ENCODE measurements around the gene JDP2. TPM values are rescaled to one million over a fixed set of nuclear protein-coding genes. Genes with fewer than 3 reads are reported as not detected.
A peak's percentile ranks its signal among the peaks of the same experiment; 100 is the strongest.

The JDP2 gene
- total RNA-seq, 2 donors from 2014 or later, result 0.86 to 1.4 TPM

DNA sequence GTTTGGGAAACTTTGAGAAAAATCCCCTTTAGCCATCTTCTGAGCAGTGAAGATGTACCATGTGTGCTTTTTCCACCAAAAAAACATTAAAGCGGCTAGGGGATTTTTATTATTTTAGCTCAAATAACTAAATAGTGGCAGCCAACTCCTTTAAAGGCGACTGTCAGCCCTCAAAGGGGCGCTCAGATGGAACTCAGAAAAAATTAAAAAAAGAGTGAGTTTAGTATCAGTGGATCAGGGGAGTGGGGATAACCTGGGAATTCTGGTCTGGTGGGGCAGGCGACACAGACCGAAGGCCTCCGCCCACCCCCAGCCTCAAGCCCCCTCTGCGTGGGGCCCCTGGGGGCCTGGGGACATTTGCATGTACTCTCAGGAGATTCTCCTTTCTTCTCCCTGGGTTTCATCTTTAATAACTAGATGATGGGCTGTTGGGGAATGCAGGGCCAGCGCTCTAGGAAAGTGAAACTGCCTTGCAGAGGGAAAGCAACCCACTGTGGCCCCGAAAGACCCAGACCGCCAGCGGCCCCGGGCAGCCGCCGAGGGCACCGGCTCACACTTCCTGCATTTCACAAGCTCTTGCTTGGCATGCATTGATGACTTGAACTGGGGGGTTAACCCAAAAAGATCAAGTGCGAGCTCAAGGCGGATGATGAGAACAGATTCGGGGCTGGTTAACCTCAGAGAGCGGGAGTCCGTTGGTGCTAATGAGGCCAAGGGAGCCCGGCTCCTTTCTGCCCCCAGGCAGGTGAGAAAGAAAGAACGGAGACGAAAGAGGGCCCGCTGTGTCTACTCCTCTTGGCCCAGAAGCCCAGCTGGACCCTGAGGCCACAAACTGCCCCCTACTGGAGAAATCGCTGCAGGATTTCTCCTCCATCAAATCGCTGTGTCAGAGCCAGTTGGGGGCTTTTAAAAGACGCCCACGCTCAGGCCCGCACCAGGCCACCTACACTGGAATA, 87.1 kb downstream of the JDP2 start:
- no peaks in the 10 kb centered on the region for H3K36me3 Mint-ChIP-seq (ENCODE audit: low read depth)
- H3K27me3 Mint-ChIP-seq, result no peaks in the 10 kb centered on the region
- peaks cover 25% of the 10 kb centered on the region for H3K4me1 Mint-ChIP-seq

DNA sequence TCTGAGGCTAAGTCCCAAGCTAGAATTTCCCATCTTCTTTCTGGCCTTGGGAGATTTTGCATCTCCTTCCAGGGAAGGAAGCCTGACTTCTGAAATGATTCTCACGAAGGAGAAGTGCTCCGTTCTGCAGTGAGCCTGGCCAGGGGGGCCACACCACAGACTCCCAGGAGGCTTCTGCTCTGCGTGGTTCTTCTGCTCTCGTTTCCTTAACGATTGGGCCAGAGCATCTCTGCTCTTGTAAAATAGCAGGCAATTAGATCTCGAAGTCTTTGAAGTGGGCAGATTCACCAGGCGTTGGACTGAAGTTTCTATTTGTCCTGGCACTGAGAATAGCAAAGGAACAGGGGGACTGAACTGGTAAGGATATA, 87.8 kb downstream of the JDP2 start:
- Mint-ChIP-seq H3K36me3 (ENCODE audit: low read depth) (no peaks in the 10 kb centered on the region), H3K27me3 (no peaks in the 10 kb centered on the region), H3K4me1 (peaks cover 26% of the 10 kb centered on the region), H3K4me3 (peak overlapping the region; percentile 92), H3K27ac (peak overlapping the region; percentile 96)
- H3K9me3 ChIP-seq (ENCODE audit: control insufficient read depth, low read length, poor library complexity, severe bottlenecking), result no peaks in the 10 kb centered on the region
- DNase-seq (no peak), ATAC-seq (peak; percentile 55)

More for the DNA sequence above, 87.1 kb downstream of the JDP2 start:
- Mint-ChIP-seq H3K4me3 (peak overlapping the region; percentile 92), H3K27ac (peak overlapping the region; percentile 96)
- DNase-seq, result peak; percentile 34 to 41 (median 40)
- no peaks in the 10 kb centered on the region for H3K9me3 ChIP-seq (ENCODE audit: control insufficient read depth, low read length, poor library complexity, severe bottlenecking)
- ATAC-seq, result peak; percentile 74

DNA sequence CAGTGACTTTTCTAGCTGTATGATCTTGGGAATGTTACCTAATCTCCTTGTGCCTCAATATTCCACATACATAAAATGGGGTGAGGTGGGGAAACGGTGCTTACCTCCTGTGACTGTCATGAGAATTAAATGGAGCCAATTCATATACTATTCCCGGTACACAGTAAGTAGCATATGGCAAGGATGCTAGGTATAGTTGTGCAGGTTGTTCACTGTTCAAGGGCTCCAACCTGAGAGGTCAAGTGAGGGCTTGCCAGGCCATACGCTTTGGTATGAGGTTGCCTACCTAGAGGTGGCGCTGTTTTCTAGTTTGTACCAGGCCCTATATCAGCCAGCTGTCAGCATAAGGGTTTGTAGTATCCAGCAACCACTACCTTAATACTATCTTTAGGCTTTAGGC, 90.8 kb downstream of the JDP2 start:
- peak in 1 of 3 donors; percentile 30 for DNase-seq
- H3K9me3 ChIP-seq (ENCODE audit: control insufficient read depth, low read length, poor library complexity, severe bottlenecking), result no peaks in the 10 kb centered on the region
- H3K27me3 Mint-ChIP-seq, result no peaks in the 10 kb centered on the region
- H3K27ac Mint-ChIP-seq, result no peak overlapping the region
- no peak overlapping the region for H3K4me3 Mint-ChIP-seq
- H3K4me1 Mint-ChIP-seq, result peaks cover 48% of the 10 kb centered on the region
- ATAC-seq, result no peak
- H3K36me3 Mint-ChIP-seq (ENCODE audit: low read depth), result peaks cover 2% of the 10 kb centered on the region

DNA sequence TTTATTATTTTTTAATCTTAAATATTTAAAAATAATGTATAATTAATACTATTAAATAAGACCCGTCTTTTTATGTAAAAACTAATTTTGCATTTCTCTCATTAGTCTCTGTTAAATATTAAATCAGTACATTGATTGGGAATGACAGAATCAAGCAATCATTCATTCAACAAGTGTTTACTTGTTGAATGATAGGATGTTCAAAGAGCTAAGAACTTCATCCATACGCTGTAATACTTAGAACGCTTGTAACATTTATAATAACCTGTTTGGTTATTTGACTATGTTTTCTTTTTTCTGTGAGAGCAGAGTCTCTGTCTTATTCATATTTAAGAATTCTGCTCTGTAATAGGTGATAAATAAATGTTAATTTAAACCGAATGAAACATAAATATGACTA, 91.6 kb downstream of the JDP2 start:
- no peaks in the 10 kb centered on the region for H3K9me3 ChIP-seq (ENCODE audit: control insufficient read depth, low read length, poor library complexity, severe bottlenecking)
- Mint-ChIP-seq H3K27ac (peak overlapping the region; percentile 100), H3K36me3 (ENCODE audit: low read depth) (peaks cover 2% of the 10 kb centered on the region), H3K4me1 (peaks cover 53% of the 10 kb centered on the region), H3K27me3 (no peaks in the 10 kb centered on the region), H3K4me3 (no peak overlapping the region)
- DNase-seq, result no peak
- no peak for ATAC-seq

DNA sequence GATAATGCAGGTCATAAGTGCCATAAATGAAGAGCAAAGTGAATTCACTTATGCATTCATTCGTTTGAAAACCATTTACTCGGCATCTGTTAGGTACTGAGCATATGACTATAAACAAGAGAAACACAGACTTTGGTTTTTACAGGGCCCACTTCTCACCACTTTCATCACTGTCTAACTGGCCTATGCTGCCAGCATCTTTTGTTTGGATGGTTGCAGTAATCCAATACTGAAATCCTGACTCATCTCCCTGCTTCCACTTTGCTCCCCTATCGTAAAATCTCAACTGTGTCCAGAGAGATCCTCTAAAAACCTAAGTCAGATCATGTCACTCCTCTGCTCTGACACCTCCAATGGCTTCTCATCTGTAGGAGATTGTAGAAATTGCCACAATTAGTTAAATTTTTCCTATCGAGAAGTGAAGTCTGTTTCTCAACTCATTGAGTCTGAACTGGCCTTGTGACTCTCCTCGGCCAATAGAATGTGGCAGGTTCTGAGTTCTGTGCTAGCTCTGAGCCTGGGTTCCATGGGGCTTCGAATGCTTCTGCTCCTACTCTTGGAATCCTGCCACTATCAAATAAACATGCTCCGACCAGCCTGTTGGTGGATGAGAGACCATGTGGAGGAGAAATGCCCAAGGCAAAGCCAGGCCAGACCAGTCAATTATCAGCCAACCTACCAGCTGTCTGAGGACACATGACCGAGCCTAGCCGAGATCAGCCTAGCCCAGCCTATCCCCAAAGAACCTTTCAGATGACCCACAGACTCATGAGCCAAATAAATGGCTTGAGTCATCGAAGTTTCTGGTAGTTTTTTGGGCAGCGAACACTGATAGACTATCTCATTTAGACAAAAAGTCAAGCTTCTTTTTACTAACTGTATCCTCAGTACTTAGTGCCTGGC, 92.3 kb downstream of the JDP2 start:
- H3K9me3 ChIP-seq (ENCODE audit: control insufficient read depth, low read length, poor library complexity, severe bottlenecking), result no peaks in the 10 kb centered on the region
- Mint-ChIP-seq H3K4me3 (no peak overlapping the region), H3K27me3 (no peaks in the 10 kb centered on the region), H3K4me1 (peaks cover 56% of the 10 kb centered on the region), H3K27ac (peak overlapping the region; percentile 100), H3K36me3 (ENCODE audit: low read depth) (peaks cover 2% of the 10 kb centered on the region)
- no peak for ATAC-seq
- no peak for DNase-seq

DNA sequence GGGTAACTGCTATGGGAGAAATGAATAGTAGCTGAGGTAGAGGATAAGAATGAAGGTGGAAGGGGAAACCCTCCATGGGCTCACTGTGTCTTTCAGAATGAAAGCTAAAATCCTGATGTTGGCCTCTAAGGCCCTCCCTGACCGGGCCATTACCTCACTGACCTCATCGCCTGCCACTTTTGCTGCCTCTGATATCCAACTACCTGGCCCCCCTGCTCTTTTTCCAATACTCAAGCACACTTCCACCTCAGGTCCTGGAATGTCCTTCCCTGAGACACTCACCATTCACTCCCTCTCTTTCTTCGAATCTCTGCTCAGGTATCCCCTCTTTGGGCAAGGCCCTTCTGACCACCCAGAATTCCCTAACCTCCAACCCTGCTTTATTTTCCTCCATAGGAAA, 93.0 kb downstream of the JDP2 start:
- no peak for ATAC-seq
- no peaks in the 10 kb centered on the region for H3K27me3 Mint-ChIP-seq
- no peaks in the 10 kb centered on the region for H3K9me3 ChIP-seq (ENCODE audit: control insufficient read depth, low read length, poor library complexity, severe bottlenecking)

DNA sequence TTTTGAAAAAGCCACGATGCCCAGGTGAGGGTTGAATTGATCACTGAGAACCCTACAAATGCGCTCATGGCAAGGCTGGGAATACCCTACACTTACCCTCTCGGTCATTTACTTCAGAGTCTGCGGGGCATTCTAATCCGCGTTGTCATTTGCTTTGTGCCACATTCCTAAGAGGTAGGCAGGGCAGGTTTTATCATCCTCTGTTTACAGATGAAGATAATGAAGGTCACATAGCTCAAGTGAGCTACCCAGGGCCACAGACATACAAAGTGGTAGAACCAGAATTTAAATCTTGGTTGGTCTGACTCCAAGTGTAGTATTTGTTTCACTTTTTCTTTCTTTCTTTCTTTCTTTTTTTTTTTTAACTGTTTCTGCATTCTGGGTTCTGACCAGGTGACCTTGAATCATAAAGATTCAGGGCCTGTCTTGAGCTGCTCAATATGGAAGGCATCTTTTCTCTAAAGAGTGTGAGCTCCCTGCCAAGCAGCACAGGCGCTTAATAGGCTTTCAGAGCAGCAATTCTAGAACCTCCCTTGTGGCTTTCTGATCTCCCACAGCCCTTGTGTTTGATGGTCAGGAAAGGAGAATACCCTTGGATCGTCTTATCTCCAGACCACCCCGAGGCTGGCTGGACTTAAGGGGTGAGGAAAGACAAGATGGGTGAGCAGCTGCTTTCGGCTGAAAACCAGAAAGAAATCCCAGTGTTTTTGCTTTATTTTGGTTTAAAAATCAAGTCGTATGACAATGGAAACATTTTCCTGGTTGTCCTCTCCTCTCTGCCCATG, 93.8 kb downstream of the JDP2 start:
- Mint-ChIP-seq H3K27ac (peak overlapping the region; percentile 100), H3K27me3 (no peaks in the 10 kb centered on the region), H3K36me3 (ENCODE audit: low read depth) (peaks cover 6% of the 10 kb centered on the region), H3K4me3 (peak overlapping the region; percentile 100), H3K4me1 (peaks cover 54% of the 10 kb centered on the region)
- peak; percentile 29 for ATAC-seq
- H3K9me3 ChIP-seq (ENCODE audit: control insufficient read depth, low read length, poor library complexity, severe bottlenecking), result no peaks in the 10 kb centered on the region
- no peak for DNase-seq

More for the DNA sequence above, 93.0 kb downstream of the JDP2 start:
- no peak for DNase-seq
- H3K27ac Mint-ChIP-seq, result peak overlapping the region; percentile 100
- H3K4me1 Mint-ChIP-seq, result peaks cover 53% of the 10 kb centered on the region
- H3K4me3 Mint-ChIP-seq, result peak overlapping the region; percentile 100
- H3K36me3 Mint-ChIP-seq (ENCODE audit: low read depth), result peaks cover 2% of the 10 kb centered on the region

DNA sequence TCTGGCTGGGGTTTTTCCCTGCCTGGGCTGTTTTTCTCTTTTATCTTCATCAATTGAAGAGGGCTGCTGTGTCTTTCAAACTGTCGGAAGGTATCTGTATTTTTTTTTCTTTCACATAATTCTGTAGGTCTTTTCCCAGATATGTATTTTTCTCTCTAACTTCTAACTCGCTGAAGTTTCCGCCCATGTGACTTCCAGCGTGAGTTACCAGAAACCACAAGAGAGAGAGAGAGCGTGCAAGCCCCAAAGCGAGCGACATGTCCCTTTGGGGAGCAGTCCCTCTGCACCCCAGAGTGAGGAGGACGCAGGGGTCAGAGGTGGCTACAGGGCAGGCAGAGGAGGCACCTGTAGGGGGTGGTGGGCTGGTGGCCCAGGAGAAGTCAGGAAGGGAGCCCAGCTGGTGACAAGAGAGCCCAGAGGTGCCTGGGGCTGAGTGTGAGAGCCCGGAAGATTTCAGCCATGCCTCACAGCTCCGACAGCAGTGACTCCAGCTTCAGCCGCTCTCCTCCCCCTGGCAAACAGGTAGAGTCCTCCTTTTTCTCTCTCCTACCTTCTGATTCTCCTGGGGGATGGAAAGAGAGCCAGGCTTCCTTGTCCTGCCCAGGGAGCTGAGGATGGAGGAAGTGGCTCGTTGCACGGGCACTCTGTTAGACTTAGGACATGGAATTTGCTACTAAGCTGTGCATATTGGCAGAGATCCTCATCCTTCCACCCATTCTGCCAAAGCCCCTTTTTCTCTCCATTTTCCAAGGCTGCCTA, 94.6 kb downstream of the JDP2 start, which contains the start of gene BATF:
Gene BATF, plus strand, starts transcription at position 246 of the 759 bp plus-strand sequence. Its CDS starts 214 bp downstream, at position 460.
- DNase-seq, result peak; percentile 52 to 60 (median 56)
- peaks cover 6% of the 10 kb centered on the region for H3K36me3 Mint-ChIP-seq (ENCODE audit: low read depth)
- H3K27me3 Mint-ChIP-seq, result no peaks in the 10 kb centered on the region
- peak within 1 kb of the TSS; percentile 100 for H3K27ac Mint-ChIP-seq
- peak within 1 kb of the TSS; percentile 100 for H3K4me3 Mint-ChIP-seq
- no peaks in the 10 kb centered on the region for H3K9me3 ChIP-seq (ENCODE audit: control insufficient read depth, low read length, poor library complexity, severe bottlenecking)
- peaks cover 56% of the 10 kb centered on the region for H3K4me1 Mint-ChIP-seq
- peak; percentile 84 for ATAC-seq

DNA sequence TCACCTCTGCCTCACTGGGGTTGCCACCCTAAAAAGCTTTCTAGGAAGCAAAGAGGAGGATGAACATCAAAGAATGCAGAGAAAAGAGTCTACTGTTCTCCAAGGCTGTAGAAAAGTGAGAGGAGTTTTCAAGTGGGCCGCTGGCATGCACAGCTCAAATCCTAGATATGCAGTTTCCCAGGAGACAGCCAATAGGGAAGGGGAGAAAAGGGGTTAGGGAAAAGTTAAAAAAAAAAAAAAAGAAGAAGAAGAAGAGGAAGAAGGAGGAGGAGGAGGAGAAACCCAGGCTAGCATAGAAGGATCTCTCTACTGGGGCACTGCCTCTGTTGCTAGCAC, 95.1 kb downstream of the JDP2 start:
- ATAC-seq (no peak), DNase-seq (no peak)
- peaks cover 7% of the 10 kb centered on the region for H3K36me3 Mint-ChIP-seq (ENCODE audit: low read depth)
- H3K9me3 ChIP-seq (ENCODE audit: control insufficient read depth, low read length, poor library complexity, severe bottlenecking), result no peaks in the 10 kb centered on the region
- H3K27ac Mint-ChIP-seq, result peak overlapping the region; percentile 100
- H3K4me3 Mint-ChIP-seq, result peak overlapping the region; percentile 100
- H3K4me1 Mint-ChIP-seq, result peaks cover 62% of the 10 kb centered on the region
- no peaks in the 10 kb centered on the region for H3K27me3 Mint-ChIP-seq

Other genes starting within 250 kb of the JDP2 start
- 1,000 to 10,000 TPM; 2,179 to 4,074 TPM for gene FOS, start 149.2 kb upstream of the JDP2 start, total RNA-seq
- 10 to 100 TPM; 20.3 to 21.3 TPM for gene BATF, start 94.4 kb downstream of the JDP2 start, total RNA-seq
- gene FLVCR2, start 150.6 kb downstream of the JDP2 start, total RNA-seq, result 1 to 10 TPM; 6.5 to 8.1 TPM
- gene ERG28, start 232.9 kb downstream of the JDP2 start, total RNA-seq, result 1 to 10 TPM; 8.4 to 9.0 TPM
- gene TTLL5, start 233.2 kb downstream of the JDP2 start, total RNA-seq, result 10 to 100 TPM; 26.0 to 31.9 TPM